Parathyroid adenoma (tissue), 2 donors: Measurements from ENCODE around the gene CTDSP2.

ENCODE experiments used
- H2AFZ ChIP-seq: fragments of 300-600 bp; sonication (generic); one replicate; pipeline ENCODE4 v1.7.0; 2017; ENCODE audit warnings: antibody characterized with exemption, mild to moderate bottlenecking
- H3K27ac ChIP-seq: fragments of 300-600 bp; sonication (generic); one replicate; pipeline ENCODE4 v1.7.0; 2017
- H3K27me3 ChIP-seq: fragments of 300-600 bp; sonication (generic); one replicate; pipeline ENCODE4 v1.7.0; 2017; ENCODE audit warnings: low read length; ENCODE audit not compliant: control insufficient read depth, insufficient read depth
- H3K36me3 ChIP-seq: fragments of 300-600 bp; sonication (generic); one replicate; pipeline ENCODE4 v1.7.0; 2017; ENCODE audit warnings: low read length; ENCODE audit not compliant: control insufficient read depth, insufficient read depth
- H3K4me1 ChIP-seq: fragments of 300-600 bp; sonication (generic); one replicate; pipeline ENCODE4 v1.7.0; 2017; ENCODE audit warnings: control low read depth
- H3K4me2 ChIP-seq: fragments of 300-600 bp; sonication (generic); one replicate; pipeline ENCODE4 v1.7.0; 2017; ENCODE audit warnings: low read length
- H3K4me3 ChIP-seq: fragments of 300-600 bp; sonication (generic); one replicate; pipeline ENCODE4 v1.7.0; 2017; ENCODE audit warnings: low read depth, low read length
- H3K79me2 ChIP-seq: fragments of 300-600 bp; sonication (generic); one replicate; pipeline ENCODE4 v1.7.0; 2017; ENCODE audit warnings: control low read depth
- H3K9ac ChIP-seq: fragments of 300-600 bp; sonication (generic); one replicate; pipeline ENCODE4 v1.7.0; 2017; ENCODE audit warnings: mild to moderate bottlenecking
- H3K9me3 ChIP-seq: fragments of 300-600 bp; sonication (generic); one replicate; pipeline ENCODE4 v1.7.0; 2017; ENCODE audit warnings: low read length; ENCODE audit not compliant: control insufficient read depth
- CTCF ChIP-seq: fragments of 300-600 bp; sonication (generic); IDR thresholded peaks from one replicate; pipeline ENCODE4 v1.7.0; 2017; ENCODE audit warnings: antibody characterized with exemption, mild to moderate bottlenecking
- donor health status: primary hyperparathyroidism.

CTDSP2 gene

DNA sequence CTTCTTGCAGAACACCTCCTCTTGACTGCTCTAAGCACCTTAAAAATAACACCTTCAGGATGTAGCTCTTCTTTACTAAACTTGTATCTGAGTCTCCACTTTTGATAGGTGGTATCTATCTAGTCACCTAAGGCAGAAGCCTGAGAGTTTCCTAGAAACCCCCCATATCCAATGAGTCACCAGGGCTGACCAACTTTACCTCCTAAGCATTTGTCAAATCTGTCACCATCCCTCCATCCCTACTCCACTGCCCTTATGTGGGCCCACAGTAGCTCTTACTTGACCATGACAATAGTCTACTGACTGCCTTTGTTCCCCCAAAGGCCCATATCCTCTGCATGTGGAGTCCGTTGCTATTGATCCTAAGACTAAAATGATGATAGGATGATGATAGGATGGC, 43.9 kb downstream of the CTDSP2 start:
- H3K79me2 ChIP-seq = no peaks in the 10 kb centered on the region
- H2AFZ ChIP-seq = no peak overlapping the region
- no peak for TF ChIP-seq CTCF
- H3K36me3 ChIP-seq = no peaks in the 10 kb centered on the region
- no peaks in the 10 kb centered on the region for H3K9me3 ChIP-seq
- H3K27ac ChIP-seq = no peak overlapping the region
- no peak overlapping the region for H3K9ac ChIP-seq
- no peak overlapping the region for H3K4me3 ChIP-seq
- H3K27me3 ChIP-seq = no peaks in the 10 kb centered on the region
- no peaks in the 10 kb centered on the region for H3K4me1 ChIP-seq
- no peak overlapping the region for H3K4me2 ChIP-seq

- no peaks in the 10 kb centered on the region for H3K4me1 ChIP-seq
- no peaks in the 10 kb centered on the region for H3K79me2 ChIP-seq
- no peak overlapping the region for H3K4me2 ChIP-seq
- no peaks in the 10 kb centered on the region for H3K9me3 ChIP-seq
- no peak overlapping the region for H3K27ac ChIP-seq
- TF ChIP-seq CTCF = no peak
- no peaks in the 10 kb centered on the region for H3K27me3 ChIP-seq
- H3K36me3 ChIP-seq = no peaks in the 10 kb centered on the region
- H2AFZ ChIP-seq = no peak overlapping the region
- H3K9ac ChIP-seq = no peak overlapping the region
- no peak overlapping the region for H3K4me3 ChIP-seq
Measured at GRCh38 chr12:57800965-57801364, 45.6 kb downstream of the CTDSP2 start.

- Histone ChIP-seq H2AFZ (no peak overlapping the region), H3K27me3 (no peaks in the 10 kb centered on the region), H3K9me3 (no peaks in the 10 kb centered on the region), H3K36me3 (no peaks in the 10 kb centered on the region), H3K4me1 (no peaks in the 10 kb centered on the region), H3K9ac (no peak overlapping the region), H3K4me2 (no peak overlapping the region), H3K79me2 (peaks cover 3% of the 10 kb centered on the region), H3K27ac (no peak overlapping the region), H3K4me3 (no peak overlapping the region)
- no peak for TF ChIP-seq CTCF
Measured at GRCh38 chr12:57797933-57798332, 48.6 kb downstream of the CTDSP2 start.

DNA sequence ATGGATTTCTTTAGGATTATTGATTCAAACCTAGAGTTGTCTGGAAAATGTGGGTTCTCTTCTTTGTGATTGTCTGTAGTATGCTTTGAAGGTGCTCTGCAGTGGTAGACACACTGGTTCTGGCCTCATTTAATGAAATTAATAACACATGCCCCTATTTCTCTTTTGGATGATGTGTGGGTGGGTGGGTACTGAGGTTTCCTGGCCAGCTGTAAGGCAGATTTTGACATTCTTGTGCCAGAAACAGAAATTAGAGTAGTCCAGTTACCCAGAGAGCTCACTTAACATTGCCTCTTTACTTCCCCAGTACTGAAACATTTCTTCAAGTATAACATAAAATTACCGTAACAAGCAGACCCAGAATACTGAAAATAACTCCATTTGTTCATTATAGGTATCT, 49.5 kb downstream of the CTDSP2 start:
- no peak for TF ChIP-seq CTCF
- H3K36me3 ChIP-seq = no peaks in the 10 kb centered on the region

GRCh38 chr12:57795354-57795753, 51.2 kb downstream of the CTDSP2 start:
- no peak for TF ChIP-seq CTCF
- no peaks in the 10 kb centered on the region for H3K27me3 ChIP-seq
- no peak overlapping the region for H3K4me2 ChIP-seq
- peaks cover 3% of the 10 kb centered on the region for H3K79me2 ChIP-seq
- no peak overlapping the region for H3K9ac ChIP-seq
- no peaks in the 10 kb centered on the region for H3K36me3 ChIP-seq
- no peaks in the 10 kb centered on the region for H3K9me3 ChIP-seq
- no peaks in the 10 kb centered on the region for H3K4me1 ChIP-seq
- no peak overlapping the region for H3K27ac ChIP-seq
- H2AFZ ChIP-seq = no peak overlapping the region
- H3K4me3 ChIP-seq = no peak overlapping the region

More for the DNA sequence above, 49.5 kb downstream of the CTDSP2 start:
- no peaks in the 10 kb centered on the region for H3K27me3 ChIP-seq
- H2AFZ ChIP-seq = no peak overlapping the region
- H3K9ac ChIP-seq = no peak overlapping the region
- H3K79me2 ChIP-seq = peaks cover 3% of the 10 kb centered on the region
- H3K4me2 ChIP-seq = no peak overlapping the region
- H3K27ac ChIP-seq = no peak overlapping the region
- H3K4me3 ChIP-seq = no peak overlapping the region
- no peaks in the 10 kb centered on the region for H3K9me3 ChIP-seq
- H3K4me1 ChIP-seq = no peaks in the 10 kb centered on the region
